Measurements from ENCODE around the gene LHFPL3.

- TF ChIP-seq CTCF (IDR thresholded peaks at IDR 0.05): no peak
- no peak for TF ChIP-seq EP300 (IDR thresholded peaks at IDR 0.05)
- no peak for TF ChIP-seq POLR2A (IDR thresholded peaks at IDR 0.05; ENCODE audit: low read depth)
Observed at GRCh38 chr7:104661575-104661974, 333.2 kb downstream of the LHFPL3 start.

Measured in esophagus muscularis mucosa (tissue), 4 donors.